ENCODE measurements around the gene LOXHD1. TPM values are rescaled to one million over a fixed set of nuclear protein-coding genes. Genes with fewer than 3 reads are reported as not detected.

LOXHD1 gene
- total RNA-seq, 1 experiment from 2014 or later: not detected

DNA sequence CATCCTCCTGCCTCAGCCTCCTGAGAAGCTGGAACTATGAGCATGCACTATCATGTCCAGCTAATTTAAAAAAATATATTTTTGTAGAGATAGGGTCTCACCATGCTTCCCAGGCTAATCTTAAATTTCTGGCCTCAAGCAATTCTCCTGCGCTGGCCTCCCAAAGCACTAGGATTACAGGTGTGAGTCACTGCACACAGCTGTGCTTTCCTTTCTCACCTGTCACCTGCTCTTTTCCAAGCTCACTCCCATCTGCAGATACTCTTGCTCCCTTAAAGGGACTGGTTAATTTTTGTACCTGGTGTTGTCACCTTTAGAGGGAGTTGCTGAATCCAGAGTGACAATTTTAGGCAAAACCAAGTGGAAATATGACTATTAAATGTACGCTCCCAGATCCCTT is 178.2 kb downstream of the LOXHD1 start:
- intact Hi-C loops (cut with micrococcal nuclease; ENCODE audit: unreplicated experiment): no loop called here
- no TSS peak for BruUV-seq (replicated peaks)
- no peaks in the 10 kb centered on the region for H3K4me1 Mint-ChIP-seq (ENCODE audit: low read depth, unreplicated experiment)
- no peak for DNase-seq
- H3K36me3 Mint-ChIP-seq (ENCODE audit: insufficient read depth, unreplicated experiment): no peaks in the 10 kb centered on the region
- H3K27me3 Mint-ChIP-seq (ENCODE audit: insufficient read depth, unreplicated experiment): peaks cover 12% of the 10 kb centered on the region
- H3K36me3 ChIP-seq (ENCODE audit: control insufficient read depth, insufficient read depth, low read length): no peaks in the 10 kb centered on the region
- CTCF ChIA-PET: no interaction called here
- H3K9me3 ChIP-seq: no peaks in the 10 kb centered on the region
- no peak overlapping the region for H3K4me3 ChIP-seq (ENCODE audit: low read depth, low read length)
- no peak overlapping the region for H3K27ac Mint-ChIP-seq (ENCODE audit: unreplicated experiment)
- TF ChIP-seq, protein P1, sequence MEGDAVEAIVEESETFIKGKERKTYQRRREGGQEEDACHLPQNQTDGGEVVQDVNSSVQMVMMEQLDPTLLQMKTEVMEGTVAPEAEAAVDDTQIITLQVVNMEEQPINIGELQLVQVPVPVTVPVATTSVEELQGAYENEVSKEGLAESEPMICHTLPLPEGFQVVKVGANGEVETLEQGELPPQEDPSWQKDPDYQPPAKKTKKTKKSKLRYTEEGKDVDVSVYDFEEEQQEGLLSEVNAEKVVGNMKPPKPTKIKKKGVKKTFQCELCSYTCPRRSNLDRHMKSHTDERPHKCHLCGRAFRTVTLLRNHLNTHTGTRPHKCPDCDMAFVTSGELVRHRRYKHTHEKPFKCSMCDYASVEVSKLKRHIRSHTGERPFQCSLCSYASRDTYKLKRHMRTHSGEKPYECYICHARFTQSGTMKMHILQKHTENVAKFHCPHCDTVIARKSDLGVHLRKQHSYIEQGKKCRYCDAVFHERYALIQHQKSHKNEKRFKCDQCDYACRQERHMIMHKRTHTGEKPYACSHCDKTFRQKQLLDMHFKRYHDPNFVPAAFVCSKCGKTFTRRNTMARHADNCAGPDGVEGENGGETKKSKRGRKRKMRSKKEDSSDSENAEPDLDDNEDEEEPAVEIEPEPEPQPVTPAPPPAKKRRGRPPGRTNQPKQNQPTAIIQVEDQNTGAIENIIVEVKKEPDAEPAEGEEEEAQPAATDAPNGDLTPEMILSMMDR (IDR thresholded peaks at IDR 0.05; ENCODE audit: insufficient read depth in 1 of 2, low read depth in 1 of 2, low read length in 1 of 2, severe bottlenecking in 1 of 2, unreplicated experiment in 1 of 2): no peak
- no peaks in the 10 kb centered on the region for H3K27me3 ChIP-seq (replicated peaks; ENCODE audit: control insufficient read depth, insufficient read depth, low read length)
- H3K4me3 Mint-ChIP-seq (ENCODE audit: unreplicated experiment): no peak overlapping the region
- H3K9me3 Mint-ChIP-seq (ENCODE audit: unreplicated experiment): no peaks in the 10 kb centered on the region
- H3K4me1 ChIP-seq: no peaks in the 10 kb centered on the region
- POLR2A ChIA-PET: no interaction called here

DNA sequence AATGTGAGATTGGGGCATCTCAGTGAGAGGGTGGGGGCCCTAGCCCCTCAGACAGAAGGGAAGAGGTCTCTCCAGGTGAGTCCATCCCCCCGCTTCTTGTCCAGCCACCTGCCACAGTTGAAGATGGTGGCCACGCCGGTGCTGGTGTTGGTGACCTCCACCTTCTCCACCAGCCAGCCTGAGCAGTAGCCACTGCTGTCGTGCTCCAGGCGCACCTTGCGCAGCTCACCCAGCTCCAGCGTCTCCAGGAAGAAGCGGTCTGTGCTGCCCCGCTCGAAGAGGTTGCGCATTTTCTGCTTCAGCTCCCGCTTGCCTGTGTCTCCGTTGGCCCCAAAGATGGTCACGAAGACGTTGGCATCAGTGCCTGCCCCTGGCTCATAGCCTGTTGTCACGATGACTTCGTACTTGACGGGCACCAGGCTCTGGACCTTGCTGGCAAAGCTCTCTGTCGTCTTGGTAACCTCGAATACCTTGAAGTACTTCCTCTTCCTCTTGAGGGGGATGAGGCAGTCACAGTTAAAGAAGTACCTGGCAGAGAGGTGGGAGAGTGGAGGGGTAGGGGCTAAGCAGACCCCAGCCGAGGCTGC is 179.5 kb downstream of the LOXHD1 start:
- no peaks in the 10 kb centered on the region for H3K4me1 Mint-ChIP-seq (ENCODE audit: low read depth, unreplicated experiment)
- H3K9me3 Mint-ChIP-seq (ENCODE audit: unreplicated experiment): no peaks in the 10 kb centered on the region
- no peaks in the 10 kb centered on the region for H3K4me1 ChIP-seq
- intact Hi-C loops (cut with micrococcal nuclease; ENCODE audit: unreplicated experiment): no loop called here
- no TSS peak for BruUV-seq (replicated peaks)
- no peaks in the 10 kb centered on the region for H3K36me3 Mint-ChIP-seq (ENCODE audit: insufficient read depth, unreplicated experiment)
- H3K4me3 ChIP-seq (ENCODE audit: low read depth, low read length): no peak overlapping the region
- no peaks in the 10 kb centered on the region for H3K9me3 ChIP-seq
- TF ChIP-seq, protein P1 (IDR thresholded peaks at IDR 0.05; ENCODE audit: insufficient read depth in 1 of 2, low read depth in 1 of 2, low read length in 1 of 2, severe bottlenecking in 1 of 2, unreplicated experiment in 1 of 2): no peak
- CTCF ChIA-PET: no interaction called here
- no peak for DNase-seq
- H3K36me3 ChIP-seq (ENCODE audit: control insufficient read depth, insufficient read depth, low read length): no peaks in the 10 kb centered on the region
- POLR2A ChIA-PET: no interaction called here
- H3K27me3 ChIP-seq (replicated peaks; ENCODE audit: control insufficient read depth, insufficient read depth, low read length): no peaks in the 10 kb centered on the region
- H3K27ac Mint-ChIP-seq (ENCODE audit: unreplicated experiment): no peak overlapping the region
- H3K27me3 Mint-ChIP-seq (ENCODE audit: insufficient read depth, unreplicated experiment): peaks cover 11% of the 10 kb centered on the region
- H3K4me3 Mint-ChIP-seq (ENCODE audit: unreplicated experiment): no peak overlapping the region

DNA sequence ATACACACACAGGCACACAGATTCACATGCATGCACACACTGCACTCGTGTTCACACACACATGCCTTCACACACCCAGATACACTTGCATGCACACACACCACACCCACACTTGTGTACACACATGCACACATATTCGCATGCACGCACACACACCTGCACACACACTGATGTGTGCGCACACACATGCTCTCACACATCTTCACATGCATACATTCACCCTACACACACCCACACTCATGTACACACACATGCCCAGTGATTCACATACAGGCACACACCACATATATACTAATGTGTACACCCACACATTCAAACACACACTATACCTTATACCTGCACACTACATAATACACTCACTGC is 181.6 kb downstream of the LOXHD1 start:
- Mint-ChIP-seq H3K27ac (ENCODE audit: unreplicated experiment) (no peak overlapping the region), H3K9me3 (ENCODE audit: unreplicated experiment) (no peaks in the 10 kb centered on the region), H3K36me3 (ENCODE audit: insufficient read depth, unreplicated experiment) (no peaks in the 10 kb centered on the region), H3K4me3 (ENCODE audit: unreplicated experiment) (no peak overlapping the region), H3K27me3 (ENCODE audit: insufficient read depth, unreplicated experiment) (peaks cover 11% of the 10 kb centered on the region), H3K4me1 (ENCODE audit: low read depth, unreplicated experiment) (no peaks in the 10 kb centered on the region)
- Histone ChIP-seq H3K27me3 (replicated peaks; ENCODE audit: control insufficient read depth, insufficient read depth, low read length) (no peaks in the 10 kb centered on the region), H3K4me3 (ENCODE audit: low read depth, low read length) (no peak overlapping the region), H3K4me1 (no peaks in the 10 kb centered on the region), H3K36me3 (ENCODE audit: control insufficient read depth, insufficient read depth, low read length) (no peaks in the 10 kb centered on the region), H3K9me3 (no peaks in the 10 kb centered on the region)
- POLR2A ChIA-PET: no interaction called here
- intact Hi-C loops (cut with micrococcal nuclease; ENCODE audit: unreplicated experiment): no loop called here
- DNase-seq: no peak
- TF ChIP-seq, protein P1 (IDR thresholded peaks at IDR 0.05; ENCODE audit: insufficient read depth in 1 of 2, low read depth in 1 of 2, low read length in 1 of 2, severe bottlenecking in 1 of 2, unreplicated experiment in 1 of 2): no peak
- CTCF ChIA-PET: no interaction called here
- BruUV-seq (replicated peaks): no TSS peak

All from Caco-2 (cell line).